ENCODE measurements around the gene COBLL1. TPM values are rescaled to one million over a fixed set of nuclear protein-coding genes. Genes with fewer than 3 reads are reported as not detected.

COBLL1 gene
- total RNA-seq, 1 donor from 2014 or later: 89.4 TPM

- no peaks in the 10 kb centered on the region for H3K36me3 ChIP-seq
- H3K27me3 ChIP-seq (ENCODE audit: low read depth): no peaks in the 10 kb centered on the region
- ATAC-seq (no peak), DNase-seq (no peak)
- peaks cover 31% of the 10 kb centered on the region for H3K4me1 ChIP-seq
- H3K4me3 ChIP-seq: no peak overlapping the region
- intact Hi-C loops (cut with DNase I): no loop called here
- no peak for TF ChIP-seq CTCF (IDR thresholded peaks at IDR 0.05)
- H3K27ac ChIP-seq: no peak overlapping the region
- H3K9me3 ChIP-seq: no peaks in the 10 kb centered on the region
These were observed 63.7 kb downstream of the COBLL1 start for GRCh38 chr2:164777847-164778461.

GRCh38 chr2:164773635-164774034 is 68.0 kb downstream of the COBLL1 start:
- no peak overlapping the region for H3K27ac ChIP-seq
- intact Hi-C loops (cut with DNase I): no loop called here
- no peaks in the 10 kb centered on the region for H3K36me3 ChIP-seq
- ATAC-seq (no peak), DNase-seq (no peak)
- no peaks in the 10 kb centered on the region for H3K27me3 ChIP-seq (ENCODE audit: low read depth)
- H3K9me3 ChIP-seq: no peaks in the 10 kb centered on the region
- TF ChIP-seq CTCF (IDR thresholded peaks at IDR 0.05): no peak
- H3K4me3 ChIP-seq: no peak overlapping the region
- H3K4me1 ChIP-seq: peaks cover 2% of the 10 kb centered on the region

GRCh38 chr2:164773091-164773490 is 68.5 kb downstream of the COBLL1 start:
- intact Hi-C loops (cut with DNase I): no loop called here
- Histone ChIP-seq H3K4me1 (peaks cover 4% of the 10 kb centered on the region), H3K27me3 (ENCODE audit: low read depth) (no peaks in the 10 kb centered on the region), H3K27ac (no peak overlapping the region), H3K9me3 (no peaks in the 10 kb centered on the region), H3K4me3 (no peak overlapping the region), H3K36me3 (no peaks in the 10 kb centered on the region)
- no peak for TF ChIP-seq CTCF (IDR thresholded peaks at IDR 0.05)
- ATAC-seq (no peak), DNase-seq (no peak)

GRCh38 chr2:164771897-164772296 is 69.7 kb downstream of the COBLL1 start:
- Histone ChIP-seq H3K36me3 (no peaks in the 10 kb centered on the region), H3K27ac (no peak overlapping the region), H3K9me3 (no peaks in the 10 kb centered on the region), H3K4me3 (no peak overlapping the region), H3K4me1 (peaks cover 14% of the 10 kb centered on the region), H3K27me3 (ENCODE audit: low read depth) (no peaks in the 10 kb centered on the region)
- intact Hi-C loops (cut with DNase I): no loop called here
- TF ChIP-seq CTCF (IDR thresholded peaks at IDR 0.05): no peak
- DNase-seq: no peak
- ATAC-seq: no peak

GRCh38 chr2:164770421-164770916 is 71.2 kb downstream of the COBLL1 start:
- Histone ChIP-seq H3K36me3 (no peaks in the 10 kb centered on the region), H3K27ac (no peak overlapping the region), H3K4me1 (peaks cover 14% of the 10 kb centered on the region), H3K27me3 (ENCODE audit: low read depth) (no peaks in the 10 kb centered on the region), H3K4me3 (no peak overlapping the region), H3K9me3 (no peaks in the 10 kb centered on the region)
- ATAC-seq: no peak
- DNase-seq: no peak
- TF ChIP-seq CTCF (IDR thresholded peaks at IDR 0.05): no peak
- intact Hi-C loops (cut with DNase I): no loop called here

Measured in lower lobe of right lung (tissue), 2 donors.